ENCODE data around the gene TRIM9. TPM values are rescaled to one million over a fixed set of nuclear protein-coding genes. Genes with fewer than 3 reads are reported as not detected.

The TRIM9 gene
- total RNA-seq, 4 donors from 2014 or later = 0.26 to 3.0 (median 0.87) TPM

DNA sequence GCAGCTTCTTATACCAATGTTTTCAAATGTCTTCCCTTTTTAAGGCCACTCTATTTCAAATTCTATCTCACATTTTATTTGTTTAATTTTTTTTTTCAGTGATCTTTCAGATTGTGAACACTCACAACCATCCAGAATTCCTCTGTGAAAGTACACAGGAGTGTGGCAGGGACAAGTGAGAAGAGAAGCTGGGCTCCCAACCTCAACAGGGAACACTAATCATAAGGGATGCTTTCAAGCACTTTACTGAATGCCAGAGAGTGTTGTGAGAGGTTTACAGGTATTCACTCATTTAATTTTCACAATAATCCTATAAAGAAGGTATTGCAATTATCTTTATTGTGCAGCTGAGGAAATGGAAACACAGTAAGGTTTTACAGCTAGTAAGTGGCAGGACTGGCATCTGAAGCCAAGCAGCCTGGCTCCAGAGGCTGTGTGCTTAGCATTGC is 90.5 kb downstream of the TRIM9 start:
- Histone ChIP-seq H3K9me3 (no peaks in the 10 kb centered on the region), H3K36me3 (no peaks in the 10 kb centered on the region), H3K4me1 (peaks cover 34 to 65% of the 10 kb centered on the region in 2 donors), H3K4me3 (peak overlapping the region in 2 of 4 donors; percentile 25 to 31), H3K27ac (peak overlapping the region; percentile 72 to 88 (median 81)), H3K27me3 (no peaks in the 10 kb centered on the region)
- in situ Hi-C loops (cut with MboI; ENCODE audit: low sequenced_read_pairs in 4 of 4) = no loop called here
- ATAC-seq (peak; percentile 69 to 77), DNase-seq (peak; percentile 43 to 72)
- TF ChIP-seq CTCF (IDR thresholded peaks at IDR 0.05 in 4 of 5, conservative IDR thresholded peaks at IDR 0.05 in 1 of 5) (no peak), POLR2A (IDR thresholded peaks at IDR 0.05) (no peak)
- intact Hi-C loops (cut with DNase I; ENCODE audit: low total_unique reads) = loop anchor here (2.0 kb wide), 1 partner anchor 30 kb away; no protein-coding TSS in a partner anchor

DNA sequence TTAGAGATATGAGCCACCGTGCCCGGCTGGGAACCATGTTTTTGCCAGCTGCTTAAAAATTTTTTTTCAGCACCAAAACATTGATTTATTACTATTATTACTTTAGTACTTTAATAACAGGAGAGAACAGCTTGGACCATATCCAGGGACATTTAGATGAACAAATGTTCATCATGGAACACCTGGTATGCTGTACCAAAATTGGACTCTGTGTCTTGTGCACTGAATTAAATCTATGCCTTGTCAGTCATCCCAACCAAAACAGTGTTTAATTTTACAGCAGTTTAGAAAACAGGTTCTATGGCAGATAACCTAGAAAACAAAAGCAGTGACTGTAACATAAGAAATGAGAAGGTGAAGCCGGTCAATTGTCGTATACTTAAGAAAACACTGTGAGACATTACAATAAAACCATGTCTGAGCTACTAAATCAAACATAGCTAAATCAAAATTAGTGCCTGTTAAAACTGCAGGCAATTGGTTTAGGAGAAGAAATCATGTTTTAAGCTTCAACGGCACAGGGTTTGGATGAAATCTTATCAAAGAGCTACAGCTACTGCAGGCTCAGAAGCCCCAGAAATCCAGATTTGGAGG is 92.4 kb downstream of the TRIM9 start:
- no peak overlapping the region for H3K4me3 ChIP-seq
- no peak for ATAC-seq
- peaks cover 33 to 56% of the 10 kb centered on the region in 2 donors for H3K4me1 ChIP-seq
- in situ Hi-C loops (cut with MboI; ENCODE audit: low sequenced_read_pairs in 4 of 4) = no loop called here
- H3K27me3 ChIP-seq = no peaks in the 10 kb centered on the region
- intact Hi-C loops (cut with DNase I; ENCODE audit: low total_unique reads) = no loop called here
- H3K27ac ChIP-seq = peak overlapping the region in 1 of 4 donors; percentile 88
- no peak for DNase-seq
- H3K9me3 ChIP-seq = no peaks in the 10 kb centered on the region
- H3K36me3 ChIP-seq = no peaks in the 10 kb centered on the region
- TF ChIP-seq CTCF (IDR thresholded peaks at IDR 0.05 in 4 of 5, conservative IDR thresholded peaks at IDR 0.05 in 1 of 5) (no peak), POLR2A (IDR thresholded peaks at IDR 0.05) (no peak)

GRCh38 chr14:51000566-51000965 is 94.3 kb downstream of the TRIM9 start:
- ATAC-seq (no peak), DNase-seq (no peak)
- Histone ChIP-seq H3K27me3 (no peaks in the 10 kb centered on the region), H3K27ac (no peak overlapping the region), H3K4me3 (no peak overlapping the region), H3K4me1 (peaks cover 16 to 38% of the 10 kb centered on the region in 2 donors), H3K9me3 (no peaks in the 10 kb centered on the region), H3K36me3 (no peaks in the 10 kb centered on the region)
- intact Hi-C loops (cut with DNase I; ENCODE audit: low total_unique reads) (no loop called here), in situ Hi-C loops (cut with MboI; ENCODE audit: low sequenced_read_pairs in 4 of 4) (no loop called here)
- TF ChIP-seq CTCF (IDR thresholded peaks at IDR 0.05 in 4 of 5, conservative IDR thresholded peaks at IDR 0.05 in 1 of 5) = no peak
- no peak for TF ChIP-seq POLR2A (IDR thresholded peaks at IDR 0.05)

GRCh38 chr14:50999726-51000125 is 95.2 kb downstream of the TRIM9 start:
- intact Hi-C loops (cut with DNase I; ENCODE audit: low total_unique reads) = no loop called here
- peaks cover 11 to 29% of the 10 kb centered on the region in 2 donors for H3K4me1 ChIP-seq

More at GRCh38 chr14:50999726-51000125, 95.2 kb downstream of the TRIM9 start:
- Histone ChIP-seq H3K27me3 (no peaks in the 10 kb centered on the region), H3K27ac (no peak overlapping the region), H3K36me3 (no peaks in the 10 kb centered on the region), H3K4me3 (no peak overlapping the region), H3K9me3 (no peaks in the 10 kb centered on the region)
- no peak for TF ChIP-seq CTCF (IDR thresholded peaks at IDR 0.05 in 4 of 5, conservative IDR thresholded peaks at IDR 0.05 in 1 of 5)
- TF ChIP-seq POLR2A (IDR thresholded peaks at IDR 0.05) = no peak
- peak; percentile 17 to 50 for ATAC-seq
- DNase-seq = peak in 1 of 2 donors; percentile 40
- in situ Hi-C loops (cut with MboI; ENCODE audit: low sequenced_read_pairs in 4 of 4) = no loop called here

Measured in gastrocnemius medialis (tissue), 4 donors.